Measurements from ENCODE around the gene KRT25.

GRCh38 chr17:40727447-40728231 is 27.5 kb downstream of the KRT25 start:
- TF ChIP-seq CTCF (IDR thresholded peaks at IDR 0.05) (no peak), POLR2AphosphoS5 (IDR thresholded peaks at IDR 0.05) (no peak)

Data from sigmoid colon (tissue), 4 donors.